SIG-M5 (cell line): Measurements from ENCODE around the gene UROS.

ENCODE experiments used
- DNase-seq: peaks from one replicate; lab custom pipeline; 2025; lab: John Stamatoyannopoulos, UW

Gene UROS

GRCh38 chr10:125762692-125763648, 60.1 kb downstream of the UROS start:
- no peak for DNase-seq

DNA sequence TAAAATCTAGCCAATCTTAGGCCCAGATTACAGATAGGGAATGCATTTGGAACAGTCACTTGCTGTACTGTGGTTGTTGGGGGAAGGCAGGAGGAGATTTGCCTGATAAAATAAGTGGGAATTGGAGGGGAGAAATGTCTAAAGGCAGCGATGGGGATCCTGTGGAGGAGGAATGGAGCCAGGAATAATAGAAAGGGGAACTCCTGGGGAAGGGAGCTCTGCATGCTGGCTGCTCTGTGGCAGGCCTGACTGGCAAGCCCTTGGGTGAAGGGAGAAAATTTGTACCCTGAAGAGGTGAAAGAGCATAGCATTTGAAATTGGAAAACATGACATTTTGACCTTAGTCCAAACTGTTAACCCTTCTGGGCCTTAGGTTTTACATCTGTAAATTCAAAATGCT, 61.1 kb downstream of the UROS start:
- DNase-seq = no peak

DNA sequence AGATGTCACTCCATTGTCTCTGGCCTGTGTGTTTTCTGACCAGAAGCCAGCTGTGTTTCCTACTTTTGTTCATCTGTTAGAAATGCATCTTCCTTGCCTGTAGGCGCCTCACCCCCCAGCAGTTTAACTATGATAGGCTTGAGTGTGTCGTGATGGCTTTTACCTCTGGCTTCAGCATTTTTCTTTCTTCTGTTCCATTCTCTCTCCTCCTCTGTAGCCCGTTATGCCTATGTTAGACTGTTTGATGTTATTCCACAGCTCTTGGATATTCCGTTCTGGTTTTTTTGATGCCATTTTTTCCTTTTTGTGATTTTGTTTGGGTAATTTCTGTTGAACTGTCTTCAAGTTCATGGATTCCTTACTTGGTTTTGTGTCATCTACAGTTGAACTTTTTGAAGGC, 65.3 kb downstream of the UROS start:
- no peak for DNase-seq

- no peak for DNase-seq
Observed at GRCh38 chr10:125756853-125757487, 66.1 kb downstream of the UROS start.

DNA sequence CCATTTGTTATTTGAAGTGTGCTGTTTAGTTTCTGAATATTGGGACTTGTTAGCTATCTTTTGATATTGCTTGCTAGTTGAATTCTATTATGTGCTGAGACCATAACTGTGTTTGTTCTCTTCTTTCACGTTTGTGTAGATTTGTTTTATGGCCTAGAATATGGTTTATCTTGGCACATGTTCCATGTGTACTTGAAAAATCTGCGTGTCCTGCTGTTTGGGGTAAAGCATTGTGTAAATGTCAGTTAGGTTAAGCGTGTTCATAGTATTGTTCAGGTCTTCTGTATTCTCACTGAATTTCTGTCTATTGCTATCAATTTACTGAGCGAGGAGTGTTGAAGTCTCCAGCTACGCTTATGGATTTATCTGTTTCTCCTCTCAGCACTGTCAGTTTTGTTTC, 66.9 kb downstream of the UROS start:
- DNase-seq = no peak

DNA sequence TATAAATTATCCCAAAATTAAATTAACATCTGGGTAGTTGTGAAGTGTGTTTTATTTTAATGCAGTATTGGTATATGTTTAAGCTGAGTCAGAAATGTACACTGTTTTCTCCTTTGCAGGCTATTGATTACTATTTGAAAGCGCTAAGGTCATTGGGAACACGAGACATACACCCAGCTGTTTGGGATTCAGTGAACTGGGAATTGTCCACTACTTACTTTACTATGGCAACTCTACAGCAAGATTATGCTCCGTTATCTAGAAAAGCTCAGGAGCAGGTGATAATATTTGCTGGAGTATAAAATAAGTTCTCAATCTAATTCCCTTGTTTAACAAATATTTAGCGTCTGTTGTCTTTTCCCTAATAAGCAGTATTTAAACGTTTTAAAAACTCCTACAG, 75.6 kb downstream of the UROS start:
- no peak for DNase-seq

GRCh38 chr10:125744909-125745308, 78.1 kb downstream of the UROS start:
- DNase-seq = no peak

GRCh38 chr10:125742465-125742864, 80.6 kb downstream of the UROS start:
- DNase-seq = no peak

GRCh38 chr10:125739994-125740679, 82.9 kb downstream of the UROS start:
- DNase-seq = no peak
